Skeletal muscle satellite cell (primary cell): ENCODE data around the gene FBXL17. TPM values are rescaled to one million over a fixed set of nuclear protein-coding genes. Genes with fewer than 3 reads are reported as not detected.

ENCODE experiments used
- H3K27me3 ChIP-seq: 2 replicates; pipeline ENCODE4 v1.7.0; 2013; ENCODE audit warnings: low read length; ENCODE audit not compliant: control insufficient read depth, insufficient read depth
- H3K36me3 ChIP-seq: 2 replicates; pipeline ENCODE4 v1.7.0; 2013; ENCODE audit warnings: mild to moderate bottlenecking, control low read depth, low read length; ENCODE audit not compliant: insufficient read depth
- H3K4me1 ChIP-seq: 2 replicates; pipeline ENCODE4 v1.7.0; 2013; ENCODE audit warnings: low read length; ENCODE audit not compliant: control insufficient read depth, insufficient read depth
- H3K4me2 ChIP-seq: 2 replicates; pipeline ENCODE4 v1.7.0; 2013; ENCODE audit warnings: mild to moderate bottlenecking, low read length
- H3K4me3 ChIP-seq: 2 replicates; pipeline ENCODE4 v1.7.0; 2013; ENCODE audit warnings: low read length
- H3K9ac ChIP-seq: 2 replicates; pipeline ENCODE4 v1.7.0; 2013; ENCODE audit warnings: mild to moderate bottlenecking, low read depth, low read length, moderate library complexity
- H3K9me3 ChIP-seq: replicated peaks from 2 replicates; pipeline ENCODE4 v1.7.0; 2013; ENCODE audit warnings: mild to moderate bottlenecking, control low read depth, low read length
- small RNA-seq: library from RNA; depleted of rRNA; stranded (forward); fragments of <200 nt; gene quantifications from one replicate; pipeline ENCODE3, GENCODE V24; 2012

FBXL17 gene

GRCh38 chr5:107817436-107817835, 564.5 kb downstream of the FBXL17 start:
- no peaks in the 10 kb centered on the region for H3K9me3 ChIP-seq
- no peak overlapping the region for H3K4me3 ChIP-seq
- no peak overlapping the region for H3K4me2 ChIP-seq
- H3K36me3 ChIP-seq: no peaks in the 10 kb centered on the region
- peaks cover 4% of the 10 kb centered on the region for H3K4me1 ChIP-seq
- H3K9ac ChIP-seq: no peak overlapping the region
- no peaks in the 10 kb centered on the region for H3K27me3 ChIP-seq

GRCh38 chr5:107815109-107815508, 566.8 kb downstream of the FBXL17 start:
- Histone ChIP-seq H3K36me3 (no peaks in the 10 kb centered on the region), H3K27me3 (no peaks in the 10 kb centered on the region), H3K4me3 (no peak overlapping the region), H3K4me2 (no peak overlapping the region), H3K9ac (no peak overlapping the region), H3K9me3 (no peaks in the 10 kb centered on the region), H3K4me1 (peaks cover 8% of the 10 kb centered on the region)

- Histone ChIP-seq H3K9me3 (no peaks in the 10 kb centered on the region), H3K4me2 (no peak overlapping the region), H3K4me3 (no peak overlapping the region)
These were observed 567.6 kb downstream of the FBXL17 start for GRCh38 chr5:107814183-107814827.

GRCh38 chr5:107813559-107813958, 568.3 kb downstream of the FBXL17 start:
- Histone ChIP-seq H3K9ac (no peak overlapping the region), H3K9me3 (no peaks in the 10 kb centered on the region), H3K27me3 (no peaks in the 10 kb centered on the region), H3K4me2 (no peak overlapping the region), H3K4me3 (no peak overlapping the region), H3K4me1 (peaks cover 15% of the 10 kb centered on the region), H3K36me3 (no peaks in the 10 kb centered on the region)

More at GRCh38 chr5:107814183-107814827, 567.6 kb downstream of the FBXL17 start:
- peaks cover 14% of the 10 kb centered on the region for H3K4me1 ChIP-seq
- no peaks in the 10 kb centered on the region for H3K36me3 ChIP-seq
- H3K27me3 ChIP-seq: no peaks in the 10 kb centered on the region
- H3K9ac ChIP-seq: no peak overlapping the region

- H3K27me3 ChIP-seq: no peaks in the 10 kb centered on the region
- H3K4me1 ChIP-seq: peaks cover 15% of the 10 kb centered on the region
- H3K4me2 ChIP-seq: no peak overlapping the region
- H3K9me3 ChIP-seq: no peaks in the 10 kb centered on the region
- no peaks in the 10 kb centered on the region for H3K36me3 ChIP-seq
- H3K4me3 ChIP-seq: no peak overlapping the region
- H3K9ac ChIP-seq: no peak overlapping the region
These were observed 569.2 kb downstream of the FBXL17 start for GRCh38 chr5:107812570-107813141.

GRCh38 chr5:107809201-107810034, 572.5 kb downstream of the FBXL17 start:
- no peak overlapping the region for H3K4me2 ChIP-seq
- H3K9ac ChIP-seq: no peak overlapping the region
- peaks cover 20% of the 10 kb centered on the region for H3K4me1 ChIP-seq
- no peak overlapping the region for H3K4me3 ChIP-seq
- no peaks in the 10 kb centered on the region for H3K36me3 ChIP-seq
- no peaks in the 10 kb centered on the region for H3K27me3 ChIP-seq
- H3K9me3 ChIP-seq: no peaks in the 10 kb centered on the region

Small RNAs within 50 kb of the gene (small RNA-seq; reads per million reads assigned to genes)
- not detected for gene RN7SKP122
